ENCODE results near the gene P2RY6. TPM values are rescaled to one million over a fixed set of nuclear protein-coding genes. Genes with fewer than 3 reads are reported as not detected.
A peak's percentile ranks its signal among the peaks of the same experiment; 100 is the strongest.
"Not testable (repeated sequence)": the region's sequence is repeated elsewhere in the genome, so short reads cannot be mapped to it uniquely, and the experiment has no call there.

Gene P2RY6
- total RNA-seq, 4 donors from 2014 or later, result 0.78 to 2.8 (median 1.1) TPM; not detected in 1

DNA sequence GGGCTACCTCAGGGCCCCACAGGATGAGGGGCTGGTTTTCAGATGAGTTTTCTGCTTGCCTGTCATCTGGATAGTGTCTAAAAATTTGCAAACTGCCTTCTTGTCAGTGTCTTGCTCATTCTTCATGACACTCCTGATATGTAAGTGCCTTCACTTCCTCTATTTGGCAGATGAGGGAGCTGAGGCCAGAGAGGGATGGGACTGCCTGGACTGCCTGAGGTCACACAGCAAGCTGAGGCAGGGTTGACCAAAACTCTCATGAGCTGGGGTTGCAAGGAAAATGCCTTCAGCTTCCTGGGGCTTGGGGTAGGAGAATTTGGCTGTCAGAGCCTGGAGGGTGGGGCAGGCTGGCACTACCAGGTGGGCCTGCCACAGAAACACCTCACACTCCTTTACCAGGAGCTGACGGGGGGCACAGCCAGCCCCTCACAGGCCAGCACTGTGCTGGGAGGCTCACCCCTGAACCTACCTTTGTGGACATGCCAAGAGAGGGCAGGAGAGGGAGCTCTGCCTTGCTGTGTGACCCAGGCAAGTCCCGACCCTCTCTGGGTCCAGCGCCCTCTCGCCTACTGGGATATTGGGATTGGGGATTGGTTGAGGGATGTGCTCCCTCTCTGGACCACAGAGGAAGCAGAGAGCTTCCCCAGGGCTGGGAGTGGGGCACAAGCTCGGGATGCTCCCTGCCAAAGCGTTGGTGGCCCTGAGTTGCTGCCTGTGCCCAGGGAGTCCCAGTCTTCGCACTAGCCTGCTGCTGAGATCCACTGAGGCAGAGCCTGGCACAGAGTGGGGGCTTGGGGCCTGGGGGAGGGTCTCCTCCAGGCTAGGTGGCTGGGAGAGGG is 1.9 kb upstream of the P2RY6 start:
- no peaks in the 10 kb centered on the region for H3K9me3 ChIP-seq
- in situ Hi-C loops (cut with MboI; ENCODE audit: low sequenced_read_pairs in 4 of 4), result no loop called here
- peak in 1 of 2 donors; percentile 8 for DNase-seq
- peaks cover 23 to 34% of the 10 kb centered on the region in 2 donors for H3K4me1 ChIP-seq
- TF ChIP-seq, protein P1, sequence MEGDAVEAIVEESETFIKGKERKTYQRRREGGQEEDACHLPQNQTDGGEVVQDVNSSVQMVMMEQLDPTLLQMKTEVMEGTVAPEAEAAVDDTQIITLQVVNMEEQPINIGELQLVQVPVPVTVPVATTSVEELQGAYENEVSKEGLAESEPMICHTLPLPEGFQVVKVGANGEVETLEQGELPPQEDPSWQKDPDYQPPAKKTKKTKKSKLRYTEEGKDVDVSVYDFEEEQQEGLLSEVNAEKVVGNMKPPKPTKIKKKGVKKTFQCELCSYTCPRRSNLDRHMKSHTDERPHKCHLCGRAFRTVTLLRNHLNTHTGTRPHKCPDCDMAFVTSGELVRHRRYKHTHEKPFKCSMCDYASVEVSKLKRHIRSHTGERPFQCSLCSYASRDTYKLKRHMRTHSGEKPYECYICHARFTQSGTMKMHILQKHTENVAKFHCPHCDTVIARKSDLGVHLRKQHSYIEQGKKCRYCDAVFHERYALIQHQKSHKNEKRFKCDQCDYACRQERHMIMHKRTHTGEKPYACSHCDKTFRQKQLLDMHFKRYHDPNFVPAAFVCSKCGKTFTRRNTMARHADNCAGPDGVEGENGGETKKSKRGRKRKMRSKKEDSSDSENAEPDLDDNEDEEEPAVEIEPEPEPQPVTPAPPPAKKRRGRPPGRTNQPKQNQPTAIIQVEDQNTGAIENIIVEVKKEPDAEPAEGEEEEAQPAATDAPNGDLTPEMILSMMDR (IDR thresholded peaks at IDR 0.05 in 4 of 5, conservative IDR thresholded peaks at IDR 0.05 in 1 of 5), result no peak
- TF ChIP-seq POLR2A (IDR thresholded peaks at IDR 0.05), result no peak
- no peaks in the 10 kb centered on the region for H3K36me3 ChIP-seq
- intact Hi-C loops (cut with DNase I; ENCODE audit: low total_unique reads), result no loop called here
- no peaks in the 10 kb centered on the region for H3K27me3 ChIP-seq
- ATAC-seq, result no peak
- no peak overlapping the region for H3K27ac ChIP-seq
- H3K4me3 ChIP-seq, result no peak overlapping the region

- Histone ChIP-seq H3K27ac (no peak overlapping the region), H3K9me3 (no peaks in the 10 kb centered on the region), H3K27me3 (no peaks in the 10 kb centered on the region), H3K36me3 (no peaks in the 10 kb centered on the region), H3K4me1 (peaks cover 16 to 27% of the 10 kb centered on the region in 2 donors), H3K4me3 (no peak overlapping the region)
- in situ Hi-C loops (cut with MboI; ENCODE audit: low sequenced_read_pairs in 4 of 4) (no loop called here), intact Hi-C loops (cut with DNase I; ENCODE audit: low total_unique reads) (no loop called here)
- TF ChIP-seq, protein P1 (IDR thresholded peaks at IDR 0.05 in 4 of 5, conservative IDR thresholded peaks at IDR 0.05 in 1 of 5), result no peak
- no peak for TF ChIP-seq POLR2A (IDR thresholded peaks at IDR 0.05)
- DNase-seq, result peak in 1 of 2 donors; percentile 9
- no peak for ATAC-seq
Measured at GRCh38 chr11:73270855-73271477, 1.2 kb upstream of the P2RY6 start.

- in situ Hi-C loops (cut with MboI; ENCODE audit: low sequenced_read_pairs in 4 of 4); H3K4me3 ChIP-seq; H3K9me3 ChIP-seq; H3K27ac ChIP-seq; intact Hi-C loops (cut with DNase I; ENCODE audit: low total_unique reads); H3K36me3 ChIP-seq; ATAC-seq; H3K27me3 ChIP-seq: not testable (repeated sequence)
- peak in 1 of 2 donors; percentile 3 for DNase-seq
- peaks cover 11 to 22% of the 10 kb centered on the region in 2 donors for H3K4me1 ChIP-seq
Measured at GRCh38 chr11:73271478-73271865, 666 bp upstream of the P2RY6 start.

- TF ChIP-seq, protein P1 (IDR thresholded peaks at IDR 0.05 in 4 of 5, conservative IDR thresholded peaks at IDR 0.05 in 1 of 5), result no peak
- H3K4me1 ChIP-seq, result peaks cover 7 to 13% of the 10 kb centered on the region in 2 donors
- no peak for DNase-seq
- no peak overlapping the region for H3K27ac ChIP-seq
- H3K36me3 ChIP-seq, result no peaks in the 10 kb centered on the region
- H3K4me3 ChIP-seq, result peak overlapping the region in 1 of 4 donors; percentile 0
- in situ Hi-C loops (cut with MboI; ENCODE audit: low sequenced_read_pairs in 4 of 4), result no loop called here
- intact Hi-C loops (cut with DNase I; ENCODE audit: low total_unique reads), result no loop called here
- H3K9me3 ChIP-seq, result no peaks in the 10 kb centered on the region
- H3K27me3 ChIP-seq, result no peaks in the 10 kb centered on the region
- ATAC-seq, result no peak
Measured at GRCh38 chr11:73272680-73273038, 521 bp downstream of the P2RY6 start.

- no peaks in the 10 kb centered on the region for H3K9me3 ChIP-seq
- H3K27ac ChIP-seq, result no peak overlapping the region
- DNase-seq (peak in 1 of 2 donors; percentile 11), ATAC-seq (no peak)
- TF ChIP-seq, protein P1 (IDR thresholded peaks at IDR 0.05 in 4 of 5, conservative IDR thresholded peaks at IDR 0.05 in 1 of 5), result no peak
- TF ChIP-seq POLR2A (IDR thresholded peaks at IDR 0.05), result no peak
- peaks cover 7 to 13% of the 10 kb centered on the region in 2 donors for H3K4me1 ChIP-seq
- H3K27me3 ChIP-seq, result no peaks in the 10 kb centered on the region
- no peaks in the 10 kb centered on the region for H3K36me3 ChIP-seq
- intact Hi-C loops (cut with DNase I; ENCODE audit: low total_unique reads), result no loop called here
- in situ Hi-C loops (cut with MboI; ENCODE audit: low sequenced_read_pairs in 4 of 4), result no loop called here
- H3K4me3 ChIP-seq, result no peak overlapping the region
Measured at GRCh38 chr11:73273222-73273895, 1.2 kb downstream of the P2RY6 start.

DNA sequence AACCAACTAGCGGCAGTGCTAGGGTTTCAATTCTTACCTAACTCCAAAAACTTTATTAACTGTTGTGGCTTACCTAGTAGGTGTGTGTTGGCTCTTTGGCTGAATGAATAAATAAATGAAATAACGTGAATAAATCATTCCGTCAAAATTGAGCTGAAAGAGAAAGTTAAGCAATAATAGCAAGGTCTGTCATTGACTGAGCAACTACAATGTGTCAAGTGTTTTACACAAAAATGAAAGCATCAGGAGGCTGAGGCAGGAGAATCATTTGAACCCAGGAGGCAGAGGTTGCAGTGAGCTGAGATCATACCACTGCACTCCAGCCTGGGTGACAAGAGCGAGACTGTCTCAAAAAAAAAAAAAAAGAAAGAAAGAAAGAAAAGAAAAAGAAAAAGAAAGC is 2.1 kb downstream of the P2RY6 start:
- H3K27me3 ChIP-seq, result not testable (repeated sequence)

More for the DNA sequence above, 2.1 kb downstream of the P2RY6 start:
- in situ Hi-C loops (cut with MboI; ENCODE audit: low sequenced_read_pairs in 4 of 4); H3K9me3 ChIP-seq; H3K36me3 ChIP-seq; DNase-seq; H3K27ac ChIP-seq; ATAC-seq; intact Hi-C loops (cut with DNase I; ENCODE audit: low total_unique reads); H3K4me3 ChIP-seq: not testable (repeated sequence)
- H3K4me1 ChIP-seq, result peaks cover 7 to 13% of the 10 kb centered on the region in 2 donors
